ENCODE results near the gene HACD3. TPM values are rescaled to one million over a fixed set of nuclear protein-coding genes. Genes with fewer than 3 reads are reported as not detected.
"Not testable (repeated sequence)": the region's sequence is repeated elsewhere in the genome, so short reads cannot be mapped to it uniquely, and the experiment has no call there.

Gene HACD3
- total RNA-seq, 1 donor from 2014 or later, result 47.9 TPM

GRCh38 chr15:65612616-65612946, 82.3 kb downstream of the HACD3 start:
- DNase-seq (no peak), ATAC-seq (no peak)
- Histone ChIP-seq H3K9me3 (no peaks in the 10 kb centered on the region), H3K27ac (peak overlapping the region; percentile 95), H3K4me1 (peaks cover 25% of the 10 kb centered on the region), H3K36me3 (no peaks in the 10 kb centered on the region), H3K4me3 (no peak overlapping the region), H3K27me3 (ENCODE audit: low read depth) (no peaks in the 10 kb centered on the region)
- TF ChIP-seq CTCF (IDR thresholded peaks at IDR 0.05), result no peak
- intact Hi-C loops (cut with DNase I), result no loop called here

DNA sequence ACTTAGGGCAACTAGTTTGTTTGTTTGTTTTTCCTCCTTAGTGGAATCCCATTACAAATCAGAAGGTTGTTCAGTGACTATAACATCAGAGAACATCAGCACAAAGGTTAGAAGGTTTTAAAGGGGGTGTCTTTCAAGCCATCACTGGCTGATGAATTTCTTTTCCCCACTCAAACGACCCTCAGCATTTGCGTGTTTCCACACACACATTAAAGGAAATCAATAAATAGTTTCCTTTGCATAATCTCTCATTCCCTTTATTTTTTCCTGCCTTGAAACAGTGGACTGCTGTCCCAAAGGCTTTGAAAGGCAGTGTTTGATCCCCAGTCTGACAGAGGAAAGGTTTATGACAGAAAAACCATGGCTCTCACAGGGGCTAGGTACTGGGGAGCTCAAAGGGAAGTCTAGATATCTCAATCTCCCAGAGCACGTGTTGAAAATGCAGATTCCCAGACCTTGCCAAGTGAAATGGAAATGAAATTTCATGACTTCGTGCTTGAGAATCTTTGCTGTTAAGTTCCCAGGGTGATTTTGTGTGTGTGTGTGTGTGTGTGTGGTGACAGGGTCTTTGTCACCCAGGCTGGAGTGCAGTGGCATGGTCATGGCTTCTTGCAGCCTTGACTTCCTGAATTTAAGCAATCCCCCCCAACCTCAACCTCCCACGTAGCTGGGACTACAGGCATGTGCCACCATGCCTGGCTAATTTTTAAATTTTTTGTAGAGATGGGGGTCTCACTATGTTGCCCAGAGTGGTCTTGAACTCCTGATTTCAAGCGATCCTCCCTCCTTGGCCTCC, 82.9 kb downstream of the HACD3 start:
- TF ChIP-seq CTCF (IDR thresholded peaks at IDR 0.05), result no peak
- peaks cover 25% of the 10 kb centered on the region for H3K4me1 ChIP-seq
- intact Hi-C loops (cut with DNase I), result no loop called here
- no peak overlapping the region for H3K4me3 ChIP-seq
- no peaks in the 10 kb centered on the region for H3K36me3 ChIP-seq
- H3K27ac ChIP-seq, result no peak overlapping the region
- DNase-seq, result no peak
- H3K27me3 ChIP-seq (ENCODE audit: low read depth), result no peaks in the 10 kb centered on the region
- no peak for ATAC-seq
- no peaks in the 10 kb centered on the region for H3K9me3 ChIP-seq

- H3K36me3 ChIP-seq; H3K27me3 ChIP-seq (ENCODE audit: low read depth); H3K4me3 ChIP-seq; H3K27ac ChIP-seq; H3K9me3 ChIP-seq; ATAC-seq; DNase-seq; intact Hi-C loops (cut with DNase I): not testable (repeated sequence)
- peaks cover 11% of the 10 kb centered on the region for H3K4me1 ChIP-seq
These were observed 85.6 kb downstream of the HACD3 start for GRCh38 chr15:65615887-65616286.

- intact Hi-C loops (cut with DNase I), result no loop called here
- DNase-seq (no peak), ATAC-seq (no peak)
- H3K27ac ChIP-seq, result no peak overlapping the region
- no peak for TF ChIP-seq CTCF (IDR thresholded peaks at IDR 0.05)
- H3K27me3 ChIP-seq (ENCODE audit: low read depth), result no peaks in the 10 kb centered on the region
- H3K36me3 ChIP-seq, result no peaks in the 10 kb centered on the region
- H3K4me3 ChIP-seq, result no peak overlapping the region
- H3K9me3 ChIP-seq, result no peaks in the 10 kb centered on the region
- H3K4me1 ChIP-seq, result no peaks in the 10 kb centered on the region
These were observed 88.4 kb downstream of the HACD3 start for GRCh38 chr15:65618560-65619109.

- Histone ChIP-seq H3K27me3 (ENCODE audit: low read depth) (no peaks in the 10 kb centered on the region), H3K4me1 (no peaks in the 10 kb centered on the region), H3K27ac (no peak overlapping the region), H3K36me3 (peaks cover 5% of the 10 kb centered on the region), H3K9me3 (no peaks in the 10 kb centered on the region), H3K4me3 (no peak overlapping the region)
- no peak for DNase-seq
- intact Hi-C loops (cut with DNase I), result no loop called here
- ATAC-seq, result no peak
- TF ChIP-seq CTCF (IDR thresholded peaks at IDR 0.05), result no peak
These were observed 89.5 kb downstream of the HACD3 start for GRCh38 chr15:65619626-65620290.

DNA sequence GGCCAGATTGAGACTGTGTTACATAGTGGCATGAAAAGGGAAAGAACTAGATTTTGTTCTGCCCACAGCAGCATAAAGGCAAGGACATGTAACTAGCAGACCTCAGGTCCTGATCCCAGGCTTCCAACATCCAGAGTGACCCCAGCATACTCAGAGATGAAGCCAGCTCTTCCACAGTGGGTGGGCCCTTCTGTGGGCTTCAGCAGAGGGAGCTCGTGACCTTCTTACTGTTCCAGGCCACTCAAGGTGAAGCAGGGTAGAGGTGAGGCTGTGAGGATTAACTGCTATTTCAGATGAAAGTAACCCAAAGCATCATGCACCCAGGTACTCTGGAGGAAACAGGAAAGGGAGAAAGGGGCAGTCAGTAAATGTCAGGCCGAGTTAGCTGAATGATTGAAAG, 90.6 kb downstream of the HACD3 start:
- DNase-seq (no peak), ATAC-seq (no peak)
- H3K9me3 ChIP-seq, result no peaks in the 10 kb centered on the region
- H3K4me1 ChIP-seq, result no peaks in the 10 kb centered on the region
- H3K27me3 ChIP-seq (ENCODE audit: low read depth), result no peaks in the 10 kb centered on the region
- H3K36me3 ChIP-seq, result peaks cover 14% of the 10 kb centered on the region
- intact Hi-C loops (cut with DNase I), result no loop called here
- no peak overlapping the region for H3K4me3 ChIP-seq
- no peak overlapping the region for H3K27ac ChIP-seq
- no peak for TF ChIP-seq CTCF (IDR thresholded peaks at IDR 0.05)
